Activated CD8-positive, alpha-beta T cell treated with anti-CD3 and anti-CD28 coated beads for 36 hours (primary cell): Measurements from ENCODE around the gene CDKAL1. TPM values are rescaled to one million over a fixed set of nuclear protein-coding genes. Genes with fewer than 3 reads are reported as not detected.
"Not testable (repeated sequence)": the region's sequence is repeated elsewhere in the genome, so short reads cannot be mapped to it uniquely, and the experiment has no call there.

Experiments
- ATAC-seq: fragments of 200-7000 bp; cut with Tn5 transposase; one replicate; pipeline ENCODE4 v1.10.0; 2021; ENCODE audit warnings: mild to moderate bottlenecking, moderate library complexity
- CTCF ChIA-PET: fragments of 350-600 bp; sonication (Branson Sonifier 250); formaldehyde crosslinking; loops from one replicate; lab custom pipeline; 2021; ENCODE audit warnings: antibody characterized with exemption; lab: Charles Lee
- POLR2A ChIA-PET: fragments of 350-600 bp; sonication (Branson Sonifier 250); formaldehyde crosslinking; loops from one replicate; lab custom pipeline; 2021; ENCODE audit warnings: antibody characterized with exemption; lab: Charles Lee
- DNase-seq: peaks from one replicate; pipeline ENCODE4 v3.0.0-alpha.2; 2020
- H3K27ac Mint-ChIP-seq: one replicate; pipeline ENCODE4 v1.8.0; 2021; ENCODE audit warnings: mild to moderate bottlenecking, mixed read lengths
- H3K27me3 Mint-ChIP-seq: one replicate; pipeline ENCODE4 v1.8.0; 2021; ENCODE audit warnings: mixed read lengths
- H3K36me3 Mint-ChIP-seq: one replicate; pipeline ENCODE4 v1.8.0; 2021; ENCODE audit warnings: low read depth, mixed read lengths
- H3K4me1 Mint-ChIP-seq: one replicate; pipeline ENCODE4 v1.8.0; 2021; ENCODE audit warnings: low read depth, mixed read lengths
- H3K4me3 Mint-ChIP-seq: one replicate; pipeline ENCODE4 v1.8.0; 2021; ENCODE audit warnings: mild to moderate bottlenecking, moderate library complexity, mixed read lengths
- H3K9me3 Mint-ChIP-seq: one replicate; pipeline ENCODE4 v1.8.0; 2021; ENCODE audit warnings: mixed read lengths
- CTCF ChIP-seq: fragments of 200-600 bp; IDR thresholded peaks from one replicate; pipeline ENCODE4 v1.8.0; 2022; ENCODE audit warnings: antibody characterized with exemption, mild to moderate bottlenecking
- intact Hi-C: fragments of 100-400 bp; cut with micrococcal nuclease; formaldehyde crosslinking; loops from one replicate; pipeline ENCODE4 v1.10.0; 2022
- total RNA-seq, 2 experiments: library from RNA; stranded (reverse); gene quantifications; one replicate each; pipeline ENCODE4 v1.2.3, GENCODE V29; 2021

CDKAL1 gene
- total RNA-seq, 2 experiments from 2014 or later: 21.6 to 23.6 TPM

GRCh38 chr6:20492099-20492498 lies 42.2 kb upstream of the CDKAL1 start:
- Mint-ChIP-seq H3K9me3 (no peaks in the 10 kb centered on the region), H3K4me1 (no peaks in the 10 kb centered on the region), H3K27ac (no peak overlapping the region), H3K4me3 (no peak overlapping the region), H3K27me3 (no peaks in the 10 kb centered on the region), H3K36me3 (peaks cover 38% of the 10 kb centered on the region)
- DNase-seq (no peak), ATAC-seq (no peak)
- POLR2A ChIA-PET: no interaction called here
- no peak for TF ChIP-seq CTCF
- intact Hi-C loops: no loop called here
- CTCF ChIA-PET: interaction anchor here (1.2 kb wide), 1 partner anchor 36 kb away, joined by 3 read pairs; no protein-coding TSS in a partner anchor

GRCh38 chr6:20497216-20498040 lies 36.8 kb upstream of the CDKAL1 start:
- no peak for TF ChIP-seq CTCF
- Mint-ChIP-seq H3K4me3 (no peak overlapping the region), H3K27ac (no peak overlapping the region), H3K9me3 (no peaks in the 10 kb centered on the region), H3K36me3 (peaks cover 5% of the 10 kb centered on the region), H3K4me1 (no peaks in the 10 kb centered on the region), H3K27me3 (no peaks in the 10 kb centered on the region)
- ChIA-PET CTCF (no interaction called here), POLR2A (no interaction called here)
- DNase-seq (no peak), ATAC-seq (no peak)
- intact Hi-C loops: no loop called here

- no peak for TF ChIP-seq CTCF
- DNase-seq: no peak
- Mint-ChIP-seq H3K27ac (no peak overlapping the region), H3K4me1 (no peaks in the 10 kb centered on the region), H3K27me3 (no peaks in the 10 kb centered on the region), H3K9me3 (no peaks in the 10 kb centered on the region), H3K4me3 (no peak overlapping the region), H3K36me3 (peaks cover 5% of the 10 kb centered on the region)
- ATAC-seq: no peak
- ChIA-PET POLR2A (no interaction called here), CTCF (no interaction called here)
- intact Hi-C loops: no loop called here
Observed at GRCh38 chr6:20498041-20498385, 36.2 kb upstream of the CDKAL1 start.

GRCh38 chr6:20509212-20509611 lies 25.0 kb upstream of the CDKAL1 start:
- CTCF ChIA-PET: no interaction called here
- ATAC-seq: no peak
- DNase-seq: no peak
- no peak for TF ChIP-seq CTCF
- H3K4me3 Mint-ChIP-seq: no peak overlapping the region
- intact Hi-C loops: no loop called here
- POLR2A ChIA-PET: no interaction called here
- H3K27me3 Mint-ChIP-seq: peaks cover 2% of the 10 kb centered on the region
- no peaks in the 10 kb centered on the region for H3K9me3 Mint-ChIP-seq
- H3K27ac Mint-ChIP-seq: no peak overlapping the region
- no peaks in the 10 kb centered on the region for H3K4me1 Mint-ChIP-seq
- H3K36me3 Mint-ChIP-seq: no peaks in the 10 kb centered on the region

- H3K4me1 Mint-ChIP-seq: no peaks in the 10 kb centered on the region
- ChIA-PET POLR2A (no interaction called here), CTCF (no interaction called here)
- H3K27me3 Mint-ChIP-seq: peaks cover 2% of the 10 kb centered on the region
- H3K36me3 Mint-ChIP-seq: no peaks in the 10 kb centered on the region
- no peak overlapping the region for H3K4me3 Mint-ChIP-seq
- intact Hi-C loops: no loop called here
- TF ChIP-seq CTCF: no peak
- DNase-seq (no peak), ATAC-seq (no peak)
- no peak overlapping the region for H3K27ac Mint-ChIP-seq
- no peaks in the 10 kb centered on the region for H3K9me3 Mint-ChIP-seq
Observed at GRCh38 chr6:20511852-20512251, 22.4 kb upstream of the CDKAL1 start.

- intact Hi-C loops: loop anchor here (5.0 kb wide), 1 partner anchor 433 kb away; no protein-coding TSS in a partner anchor
- H3K4me3 Mint-ChIP-seq, ATAC-seq, H3K9me3 Mint-ChIP-seq, H3K4me1 Mint-ChIP-seq, CTCF ChIA-PET, H3K27me3 Mint-ChIP-seq, H3K27ac Mint-ChIP-seq, POLR2A ChIA-PET, DNase-seq, H3K36me3 Mint-ChIP-seq: not testable (repeated sequence)
Observed at GRCh38 chr6:20525208-20525607, 9.0 kb upstream of the CDKAL1 start.

GRCh38 chr6:20529086-20529448 lies 5.2 kb upstream of the CDKAL1 start:
- H3K36me3 Mint-ChIP-seq, POLR2A ChIA-PET, H3K27me3 Mint-ChIP-seq, H3K9me3 Mint-ChIP-seq, H3K27ac Mint-ChIP-seq, H3K4me3 Mint-ChIP-seq: not testable (repeated sequence)
- intact Hi-C loops: loop anchor here (2.0 to 5.0 kb wide), 2 partner anchors 124 to 437 kb away; no protein-coding TSS in a partner anchor
- CTCF ChIA-PET: interaction anchor here (1.0 to 3.5 kb wide), 16 partner anchors 10 to 436 kb away, joined by 3 to 49 read pairs (median 5); no protein-coding TSS in a partner anchor
- ATAC-seq (peak; percentile 73), DNase-seq (peak; percentile 8)
- peaks cover 11% of the 10 kb centered on the region for H3K4me1 Mint-ChIP-seq
